Erythroblast (primary cell): ENCODE results near the gene TMEM120B.

Experiments used
- GATA1 ChIP-seq: IDR thresholded peaks from 2 replicates; pipeline ENCODE4 v1.6.1; 2011; ENCODE audit warnings: low read depth, mild to moderate bottlenecking, control low read depth, low read length, moderate library complexity
- POLR2A ChIP-seq: IDR thresholded peaks from 2 replicates; pipeline ENCODE4 v1.6.1; 2011; ENCODE audit warnings: mild to moderate bottlenecking, low read length

- no peak for TF ChIP-seq POLR2A
- TF ChIP-seq GATA1 = no peak
Observed at GRCh38 chr12:121783766-121784165, 71.2 kb downstream of the TMEM120B start.
